ENCODE measurements around the gene ADGRB2.

DNA sequence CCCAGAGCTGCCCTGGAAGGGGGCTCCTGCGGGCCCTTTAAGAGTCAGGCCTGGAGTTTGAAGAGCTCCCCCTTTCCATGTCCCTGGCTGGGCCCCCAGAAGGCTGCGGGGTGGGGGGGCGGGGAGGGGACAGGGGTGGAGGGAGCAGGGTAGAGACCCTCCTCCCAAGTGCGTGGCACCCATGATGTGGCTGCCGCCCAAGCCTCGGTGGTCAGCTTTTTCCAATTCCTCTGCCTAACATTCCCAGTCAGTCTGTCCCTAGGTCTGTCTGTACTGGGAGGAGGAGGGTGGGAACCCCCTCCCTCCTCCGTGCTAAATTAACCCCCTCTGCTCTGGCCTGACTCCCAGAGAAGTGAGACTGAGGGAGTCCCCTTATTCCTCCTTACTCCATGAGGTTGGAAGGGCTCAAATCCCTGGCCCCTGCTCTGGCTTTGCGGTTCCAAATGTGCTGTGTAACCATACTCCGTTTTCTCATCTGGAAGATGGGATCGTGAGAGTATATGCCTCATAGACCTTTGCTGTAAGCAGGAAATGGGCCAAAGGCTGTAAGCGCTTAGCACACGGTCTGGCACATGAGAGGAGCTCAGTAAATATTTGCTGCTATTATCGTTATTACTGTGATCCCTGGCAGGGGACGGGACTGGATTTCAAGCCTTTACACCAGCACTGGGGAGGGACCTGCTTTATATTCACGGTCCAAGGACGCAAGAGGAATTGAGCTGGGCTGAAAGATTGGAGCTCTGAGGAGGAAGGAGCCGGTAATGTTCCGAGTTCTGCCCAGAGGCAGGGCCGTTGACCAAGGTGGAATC lies 59.7 kb downstream of the ADGRB2 start:
- no peak for TF ChIP-seq POLR2AphosphoS5 (IDR thresholded peaks at IDR 0.05)
- TF ChIP-seq, protein P1, sequence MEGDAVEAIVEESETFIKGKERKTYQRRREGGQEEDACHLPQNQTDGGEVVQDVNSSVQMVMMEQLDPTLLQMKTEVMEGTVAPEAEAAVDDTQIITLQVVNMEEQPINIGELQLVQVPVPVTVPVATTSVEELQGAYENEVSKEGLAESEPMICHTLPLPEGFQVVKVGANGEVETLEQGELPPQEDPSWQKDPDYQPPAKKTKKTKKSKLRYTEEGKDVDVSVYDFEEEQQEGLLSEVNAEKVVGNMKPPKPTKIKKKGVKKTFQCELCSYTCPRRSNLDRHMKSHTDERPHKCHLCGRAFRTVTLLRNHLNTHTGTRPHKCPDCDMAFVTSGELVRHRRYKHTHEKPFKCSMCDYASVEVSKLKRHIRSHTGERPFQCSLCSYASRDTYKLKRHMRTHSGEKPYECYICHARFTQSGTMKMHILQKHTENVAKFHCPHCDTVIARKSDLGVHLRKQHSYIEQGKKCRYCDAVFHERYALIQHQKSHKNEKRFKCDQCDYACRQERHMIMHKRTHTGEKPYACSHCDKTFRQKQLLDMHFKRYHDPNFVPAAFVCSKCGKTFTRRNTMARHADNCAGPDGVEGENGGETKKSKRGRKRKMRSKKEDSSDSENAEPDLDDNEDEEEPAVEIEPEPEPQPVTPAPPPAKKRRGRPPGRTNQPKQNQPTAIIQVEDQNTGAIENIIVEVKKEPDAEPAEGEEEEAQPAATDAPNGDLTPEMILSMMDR (IDR thresholded peaks at IDR 0.05), result no peak

All from suprapubic skin (tissue), 3 donors.